AG10803 (cell line): ENCODE data around the gene MTAP.

ENCODE experiments used
- DNase-seq: peaks from one replicate; pipeline ENCODE4 v3.0.0; 2010; ENCODE audit warnings: low read depth
- H3K4me3 ChIP-seq: 2 replicates; pipeline ENCODE4 v1.5.1; 2011; ENCODE audit warnings: mild to moderate bottlenecking, low read length, control low read depth
- TF ChIP-seq, protein P1 (sequence below): conservative IDR thresholded peaks from 2 replicates; pipeline ENCODE4 v1.5.1; 2011; ENCODE audit warnings: mild to moderate bottlenecking, low read length, control low read depth, inconsistent platforms

Gene MTAP

DNA sequence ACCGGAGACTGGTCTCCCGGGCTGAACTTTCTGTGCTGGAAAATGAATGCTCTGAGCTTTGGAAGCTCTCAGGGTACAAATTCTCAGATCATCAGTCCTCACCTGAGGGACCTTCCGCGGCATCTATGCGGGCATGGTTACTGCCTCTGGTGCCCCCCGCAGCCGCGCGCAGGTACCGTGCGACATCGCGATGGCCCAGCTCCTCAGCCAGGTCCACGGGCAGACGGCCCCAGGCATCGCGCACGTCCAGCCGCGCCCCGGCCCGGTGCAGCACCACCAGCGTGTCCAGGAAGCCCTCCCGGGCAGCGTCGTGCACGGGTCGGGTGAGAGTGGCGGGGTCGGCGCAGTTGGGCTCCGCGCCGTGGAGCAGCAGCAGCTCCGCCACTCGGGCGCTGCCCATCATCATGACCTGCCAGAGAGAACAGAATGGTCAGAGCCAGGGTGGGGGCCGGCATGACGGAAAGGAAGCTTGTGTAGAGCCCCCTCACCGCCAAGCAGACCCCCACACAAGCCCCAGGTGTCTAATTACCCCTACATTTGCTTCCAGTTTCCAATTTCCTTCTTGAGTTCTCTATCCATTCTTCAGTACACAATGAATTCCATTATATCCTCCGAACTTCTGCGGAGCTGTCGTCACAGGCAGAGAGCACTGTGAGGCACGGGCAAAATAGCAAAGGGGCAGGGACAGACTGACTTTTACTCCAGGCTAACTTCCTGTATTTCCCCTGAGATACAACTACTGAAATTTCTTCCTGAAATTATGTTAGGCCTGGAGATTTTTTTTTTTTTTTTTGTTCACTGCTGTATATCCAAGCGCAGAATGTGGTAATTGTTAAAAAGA lies 168.6 kb downstream of the MTAP start:
- TF ChIP-seq, protein P1, sequence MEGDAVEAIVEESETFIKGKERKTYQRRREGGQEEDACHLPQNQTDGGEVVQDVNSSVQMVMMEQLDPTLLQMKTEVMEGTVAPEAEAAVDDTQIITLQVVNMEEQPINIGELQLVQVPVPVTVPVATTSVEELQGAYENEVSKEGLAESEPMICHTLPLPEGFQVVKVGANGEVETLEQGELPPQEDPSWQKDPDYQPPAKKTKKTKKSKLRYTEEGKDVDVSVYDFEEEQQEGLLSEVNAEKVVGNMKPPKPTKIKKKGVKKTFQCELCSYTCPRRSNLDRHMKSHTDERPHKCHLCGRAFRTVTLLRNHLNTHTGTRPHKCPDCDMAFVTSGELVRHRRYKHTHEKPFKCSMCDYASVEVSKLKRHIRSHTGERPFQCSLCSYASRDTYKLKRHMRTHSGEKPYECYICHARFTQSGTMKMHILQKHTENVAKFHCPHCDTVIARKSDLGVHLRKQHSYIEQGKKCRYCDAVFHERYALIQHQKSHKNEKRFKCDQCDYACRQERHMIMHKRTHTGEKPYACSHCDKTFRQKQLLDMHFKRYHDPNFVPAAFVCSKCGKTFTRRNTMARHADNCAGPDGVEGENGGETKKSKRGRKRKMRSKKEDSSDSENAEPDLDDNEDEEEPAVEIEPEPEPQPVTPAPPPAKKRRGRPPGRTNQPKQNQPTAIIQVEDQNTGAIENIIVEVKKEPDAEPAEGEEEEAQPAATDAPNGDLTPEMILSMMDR, result no peak
- DNase-seq, result no peak
- H3K4me3 ChIP-seq, result no peak overlapping the region

DNA sequence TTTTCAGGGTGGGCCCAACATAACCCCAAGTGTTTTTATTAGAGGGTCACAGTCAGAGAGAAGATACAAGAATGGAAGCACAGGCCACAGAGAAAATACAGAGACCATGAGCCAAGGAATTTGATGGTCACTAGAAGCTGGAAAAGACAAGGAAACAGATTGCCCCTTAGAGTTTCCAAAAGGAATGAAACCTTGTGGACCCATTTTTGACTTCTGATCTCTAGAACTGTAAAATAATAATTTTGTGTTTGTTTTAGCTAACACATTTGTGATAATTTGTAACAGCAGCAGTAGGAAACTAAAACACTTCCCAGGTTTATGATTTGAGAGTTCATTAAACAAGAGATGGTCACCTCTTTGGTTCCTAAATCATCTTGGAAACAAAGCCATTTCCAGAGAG lies 169.9 kb downstream of the MTAP start:
- DNase-seq, result no peak
- no peak overlapping the region for H3K4me3 ChIP-seq
- TF ChIP-seq, protein P1, result no peak

DNA sequence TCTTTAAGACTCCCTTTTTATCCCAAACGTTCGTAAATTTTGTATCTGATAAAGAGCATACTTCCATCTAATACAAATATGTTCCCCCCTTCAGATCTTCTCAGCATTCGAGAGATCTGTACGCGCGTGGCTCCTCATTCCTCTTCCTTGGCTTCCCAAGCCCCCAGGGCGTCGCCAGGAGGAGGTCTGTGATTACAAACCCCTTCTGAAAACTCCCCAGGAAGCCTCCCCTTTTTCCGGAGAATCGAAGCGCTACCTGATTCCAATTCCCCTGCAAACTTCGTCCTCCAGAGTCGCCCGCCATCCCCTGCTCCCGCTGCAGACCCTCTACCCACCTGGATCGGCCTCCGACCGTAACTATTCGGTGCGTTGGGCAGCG lies 171.9 kb downstream of the MTAP start:
- TF ChIP-seq, protein P1, result no peak
- H3K4me3 ChIP-seq, result peak overlapping the region; percentile 68
- DNase-seq, result no peak

DNA sequence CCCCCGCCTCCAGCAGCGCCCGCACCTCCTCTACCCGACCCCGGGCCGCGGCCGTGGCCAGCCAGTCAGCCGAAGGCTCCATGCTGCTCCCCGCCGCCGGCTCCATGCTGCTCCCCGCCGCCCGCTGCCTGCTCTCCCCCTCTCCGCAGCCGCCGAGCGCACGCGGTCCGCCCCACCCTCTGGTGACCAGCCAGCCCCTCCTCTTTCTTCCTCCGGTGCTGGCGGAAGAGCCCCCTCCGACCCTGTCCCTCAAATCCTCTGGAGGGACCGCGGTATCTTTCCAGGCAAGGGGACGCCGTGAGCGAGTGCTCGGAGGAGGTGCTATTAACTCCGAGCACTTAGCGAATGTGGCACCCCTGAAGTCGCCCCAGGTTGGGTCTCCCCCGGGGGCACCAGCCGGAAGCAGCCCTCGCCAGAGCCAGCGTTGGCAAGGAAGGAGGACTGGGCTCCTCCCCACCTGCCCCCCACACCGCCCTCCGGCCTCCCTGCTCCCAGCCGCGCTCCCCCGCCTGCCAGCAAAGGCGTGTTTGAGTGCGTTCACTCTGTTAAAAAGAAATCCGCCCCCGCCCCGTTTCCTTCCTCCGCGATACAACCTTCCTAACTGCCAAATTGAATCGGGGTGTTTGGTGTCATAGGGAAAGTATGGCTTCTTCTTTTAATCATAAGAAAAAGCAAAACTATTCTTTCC lies 172.4 kb downstream of the MTAP start:
- TF ChIP-seq, protein P1, result no peak
- peak; percentile 47 for DNase-seq
- H3K4me3 ChIP-seq, result peak overlapping the region; percentile 68

DNA sequence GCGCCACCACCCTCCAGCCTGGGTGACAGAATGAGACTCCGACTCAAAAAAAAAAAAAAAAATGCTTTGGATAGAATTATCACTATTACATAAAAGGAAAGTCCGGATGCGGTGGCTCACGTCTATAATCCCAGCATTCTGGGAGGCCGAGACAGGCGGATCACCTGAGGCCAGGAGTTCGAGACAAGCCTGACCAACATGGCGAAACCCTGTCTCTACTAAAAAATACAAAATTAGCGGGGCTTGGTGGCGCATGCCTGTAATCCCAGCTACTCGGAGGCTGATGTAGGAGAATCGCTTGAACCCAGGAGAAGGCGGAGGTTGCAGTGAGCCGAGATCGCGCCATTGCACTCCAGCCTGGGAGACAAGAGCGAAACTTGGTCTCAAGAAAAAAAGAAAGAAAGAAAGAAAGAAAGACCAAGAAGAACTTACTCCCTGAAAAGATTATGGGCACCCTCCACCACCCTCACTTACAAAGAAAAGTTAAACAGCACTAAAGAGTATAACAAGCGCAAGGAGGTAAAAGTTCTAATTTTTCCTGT lies 174.0 kb downstream of the MTAP start:
- H3K4me3 ChIP-seq, result no peak overlapping the region

DNA sequence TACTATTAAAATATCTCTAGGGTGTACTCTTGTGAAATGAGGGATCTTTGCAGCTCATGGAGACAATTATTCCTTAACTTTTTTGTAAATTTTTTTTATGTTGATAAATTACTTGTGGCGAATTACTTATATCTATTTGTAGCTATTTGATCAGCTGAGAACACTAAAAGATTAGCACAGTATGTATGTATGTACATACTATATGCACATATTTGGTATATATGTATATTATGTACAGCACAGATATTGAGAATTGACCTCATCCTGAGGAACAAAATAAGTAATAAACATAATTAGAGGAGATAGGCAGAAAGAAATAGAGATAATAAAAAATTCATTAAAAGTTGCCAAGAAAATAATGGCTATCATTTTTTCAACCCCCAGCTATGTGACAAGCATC lies 180.0 kb downstream of the MTAP start:
- TF ChIP-seq, protein P1, result no peak
- no peak for DNase-seq
- H3K4me3 ChIP-seq, result no peak overlapping the region

More for the DNA sequence above, 174.0 kb downstream of the MTAP start:
- DNase-seq, result no peak
- TF ChIP-seq, protein P1, result no peak
